Measurements from ENCODE around the gene GPR143. TPM values are rescaled to one million over a fixed set of nuclear protein-coding genes. Genes with fewer than 3 reads are reported as not detected.

The GPR143 gene
- total and polyA plus RNA-seq, 12 donors = 0.06 to 0.58 (median 0.30) TPM; not detected in 9

DNA sequence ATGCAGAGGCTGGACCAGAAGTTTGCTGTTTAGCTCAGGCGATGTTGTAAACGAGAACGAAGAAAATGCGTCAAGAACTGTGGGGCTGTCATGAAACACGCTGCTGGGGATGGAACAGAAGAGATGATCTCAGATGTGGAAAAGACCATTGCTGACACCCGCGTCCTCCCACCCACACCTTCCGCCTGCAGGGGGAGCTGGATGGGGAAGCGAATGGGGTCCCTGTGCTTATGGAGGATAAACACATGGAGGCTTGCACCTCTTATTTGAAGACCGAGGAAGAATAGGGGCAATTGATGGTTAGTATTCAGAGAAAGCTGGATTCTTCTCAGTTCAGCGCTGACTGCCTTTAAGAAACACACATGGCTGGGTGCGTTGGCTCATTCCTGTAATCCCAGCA lies 63.9 kb downstream of the GPR143 start:
- intact Hi-C loops (cut with DNase I) = loop anchor here in 4 of 10 donors (10.0 kb wide), 3 partner anchors 727 to 877 kb away; no protein-coding TSS in a partner anchor
- DNase-seq (no peak), ATAC-seq (no peak)
- 97 to 98% methylated on average over 12 of the region's 12 CpGs for WGBS, 2 donors
- Histone ChIP-seq H3K4me3 (no peak overlapping the region), H3K9me3 (peaks cover 0 to 9% (median 0%) of the 10 kb centered on the region in 11 donors), H3K4me1 (no peaks in the 10 kb centered on the region), H3K27ac (no peak overlapping the region), H3K36me3 (peaks cover 0 to 25% (median 0%) of the 10 kb centered on the region in 9 donors), H3K27me3 (no peaks in the 10 kb centered on the region)
- TF ChIP-seq, protein P1, sequence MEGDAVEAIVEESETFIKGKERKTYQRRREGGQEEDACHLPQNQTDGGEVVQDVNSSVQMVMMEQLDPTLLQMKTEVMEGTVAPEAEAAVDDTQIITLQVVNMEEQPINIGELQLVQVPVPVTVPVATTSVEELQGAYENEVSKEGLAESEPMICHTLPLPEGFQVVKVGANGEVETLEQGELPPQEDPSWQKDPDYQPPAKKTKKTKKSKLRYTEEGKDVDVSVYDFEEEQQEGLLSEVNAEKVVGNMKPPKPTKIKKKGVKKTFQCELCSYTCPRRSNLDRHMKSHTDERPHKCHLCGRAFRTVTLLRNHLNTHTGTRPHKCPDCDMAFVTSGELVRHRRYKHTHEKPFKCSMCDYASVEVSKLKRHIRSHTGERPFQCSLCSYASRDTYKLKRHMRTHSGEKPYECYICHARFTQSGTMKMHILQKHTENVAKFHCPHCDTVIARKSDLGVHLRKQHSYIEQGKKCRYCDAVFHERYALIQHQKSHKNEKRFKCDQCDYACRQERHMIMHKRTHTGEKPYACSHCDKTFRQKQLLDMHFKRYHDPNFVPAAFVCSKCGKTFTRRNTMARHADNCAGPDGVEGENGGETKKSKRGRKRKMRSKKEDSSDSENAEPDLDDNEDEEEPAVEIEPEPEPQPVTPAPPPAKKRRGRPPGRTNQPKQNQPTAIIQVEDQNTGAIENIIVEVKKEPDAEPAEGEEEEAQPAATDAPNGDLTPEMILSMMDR (IDR thresholded peaks at IDR 0.05) = no peak

DNA sequence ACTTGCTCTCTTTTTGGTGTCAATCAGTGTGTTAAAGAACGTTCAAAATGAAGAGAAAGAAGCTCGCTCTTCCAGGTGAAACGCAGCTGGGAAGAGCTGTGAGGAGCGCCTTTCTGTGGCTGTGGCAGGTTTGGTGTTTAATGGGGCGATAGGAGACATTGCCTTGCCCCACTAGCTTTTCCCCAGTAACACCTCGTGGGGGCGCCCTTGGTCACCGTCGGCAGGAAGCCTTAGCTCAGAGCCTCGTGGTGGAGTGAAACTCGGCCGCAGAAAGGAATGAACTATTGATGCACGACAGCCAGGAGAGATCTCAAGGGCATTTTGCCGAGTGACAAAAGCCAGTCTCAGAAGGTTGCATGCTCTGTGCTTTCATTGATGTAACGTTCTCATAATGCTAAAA lies 65.1 kb downstream of the GPR143 start:
- Histone ChIP-seq H3K9me3 (peaks cover 0 to 9% (median 0%) of the 10 kb centered on the region in 11 donors), H3K4me3 (no peak overlapping the region), H3K36me3 (peaks cover 0 to 25% (median 0%) of the 10 kb centered on the region in 9 donors), H3K27me3 (no peaks in the 10 kb centered on the region), H3K27ac (no peak overlapping the region), H3K4me1 (no peaks in the 10 kb centered on the region)
- TF ChIP-seq, protein P1 (IDR thresholded peaks at IDR 0.05) = no peak
- WGBS, 2 donors = 78 to 81% methylated on average over 15 of the region's 15 CpGs
- ATAC-seq = no peak
- intact Hi-C loops (cut with DNase I) = loop anchor here in 4 of 10 donors (10.0 kb wide), 3 partner anchors 726 to 876 kb away; no protein-coding TSS in a partner anchor
- DNase-seq = no peak

DNA sequence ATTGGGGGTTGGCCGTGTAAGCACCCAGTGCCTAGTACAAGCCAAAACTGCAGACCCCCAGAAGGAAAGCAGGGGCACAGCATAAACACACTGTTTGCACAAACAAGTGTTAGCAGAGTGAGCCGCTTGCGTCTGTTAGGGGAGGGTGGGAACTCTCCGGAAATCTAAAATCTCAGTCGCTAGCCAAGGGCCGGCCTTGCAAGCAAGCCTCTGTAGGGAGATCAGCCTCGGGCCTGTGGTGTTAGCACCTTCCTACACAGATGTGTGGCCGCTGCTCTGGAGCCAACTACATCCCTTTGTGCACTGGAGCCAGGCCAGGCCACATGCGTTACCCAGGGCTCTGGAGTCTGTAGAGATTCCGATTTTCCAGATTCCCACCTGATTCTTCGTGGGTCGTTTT lies 67.1 kb downstream of the GPR143 start:
- Histone ChIP-seq H3K27me3 (no peaks in the 10 kb centered on the region), H3K4me3 (no peak overlapping the region), H3K9me3 (no peaks in the 10 kb centered on the region), H3K4me1 (no peaks in the 10 kb centered on the region), H3K36me3 (peaks cover 0 to 25% (median 0%) of the 10 kb centered on the region in 9 donors), H3K27ac (no peak overlapping the region)
- TF ChIP-seq, protein P1 (IDR thresholded peaks at IDR 0.05) = no peak
- 94 to 96% methylated on average over 12 of the region's 12 CpGs for WGBS, 2 donors
- intact Hi-C loops (cut with DNase I) = loop anchor here in 1 of 10 donors (10.0 kb wide), 1 partner anchor 354 kb away; no protein-coding TSS in a partner anchor
- ATAC-seq (no peak), DNase-seq (no peak)

DNA sequence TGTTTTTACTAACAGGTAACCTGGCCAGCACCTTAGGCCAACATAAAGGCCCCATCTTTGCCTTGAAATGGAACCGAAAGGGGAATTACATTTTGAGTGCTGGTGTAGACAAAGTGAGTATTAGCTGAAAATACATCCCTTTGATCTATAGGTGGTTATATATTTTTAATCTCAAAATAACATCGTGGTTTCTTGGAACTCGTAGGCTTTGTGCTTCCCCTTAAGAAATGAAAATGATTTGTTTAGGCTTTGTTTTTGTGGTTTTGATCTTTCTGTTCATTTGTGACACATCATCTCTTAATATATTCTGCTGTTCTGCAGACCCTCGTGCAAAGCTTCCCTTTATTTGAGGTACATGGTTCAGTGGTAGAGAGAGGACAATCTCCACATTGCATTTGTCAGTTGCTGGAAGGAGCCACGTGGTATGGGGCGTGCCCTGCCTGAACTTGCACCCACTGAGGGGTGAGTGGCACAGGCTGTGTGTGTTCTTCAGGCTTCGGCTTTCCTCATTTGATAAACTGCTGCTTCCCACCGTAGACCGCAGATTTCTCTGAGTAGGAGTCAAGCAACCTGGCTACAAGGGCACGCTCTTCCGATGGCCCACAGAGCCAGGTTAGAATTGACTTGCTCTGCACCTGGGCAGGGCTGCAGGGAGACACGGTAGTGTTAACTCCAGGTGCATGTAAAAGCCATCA lies 72.2 kb downstream of the GPR143 start:
- peaks cover 0 to 53% (median 0%) of the 10 kb centered on the region in 9 donors for H3K36me3 ChIP-seq
- WGBS, 2 donors = 93 to 95% methylated on average over 12 of the region's 12 CpGs
- intact Hi-C loops (cut with DNase I) = loop anchor here in 1 of 10 donors (10.0 kb wide), 1 partner anchor 349 kb away; no protein-coding TSS in a partner anchor

More for the DNA sequence above, 72.2 kb downstream of the GPR143 start:
- H3K27me3 ChIP-seq = no peaks in the 10 kb centered on the region
- no peak overlapping the region for H3K4me3 ChIP-seq
- DNase-seq = no peak
- TF ChIP-seq, protein P1 (IDR thresholded peaks at IDR 0.05) = no peak
- H3K4me1 ChIP-seq = no peaks in the 10 kb centered on the region
- H3K27ac ChIP-seq = no peak overlapping the region
- no peaks in the 10 kb centered on the region for H3K9me3 ChIP-seq
- ATAC-seq = no peak

Measured in heart right ventricle (tissue), 16 donors.